ENCODE results near the gene RNU6-8.

Gene RNU6-8

GRCh38 chr14:32203928-32204357, 874 bp upstream of the RNU6-8 start:
- DNase-seq = peak; percentile 27

DNA sequence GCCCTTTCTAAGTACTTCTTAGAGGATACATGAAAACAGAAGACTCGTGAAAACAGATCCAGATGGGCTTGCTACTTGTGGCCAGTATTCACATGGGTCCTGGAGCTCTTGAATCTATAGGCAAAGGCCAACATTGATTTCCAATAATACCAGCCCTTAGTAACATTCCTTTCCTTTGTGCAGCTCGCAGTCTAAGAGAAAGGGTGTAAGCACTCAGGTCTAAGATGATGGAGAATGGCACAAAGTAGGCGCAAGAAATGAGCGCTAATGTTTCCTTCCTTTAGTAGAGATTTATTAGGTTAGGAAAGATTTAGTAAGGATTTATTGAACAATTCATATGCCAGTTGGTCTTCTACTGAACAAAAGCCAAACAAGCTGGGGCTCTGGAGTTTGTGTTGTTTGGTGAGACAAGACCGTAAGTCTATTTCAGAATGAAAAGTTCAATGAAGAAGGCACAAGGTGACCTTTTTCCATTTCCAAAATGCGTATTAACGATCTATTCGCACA, 525 bp downstream of the RNU6-8 start:
- DNase-seq = peak; percentile 22

GRCh38 chr14:32201816-32202490, 1.1 kb downstream of the RNU6-8 start, which contains the start of gene RNU6-7:
TSS of gene RNU6-7 (plus strand) at chr14:32202045.
- peak; percentile 47 for DNase-seq

DNA sequence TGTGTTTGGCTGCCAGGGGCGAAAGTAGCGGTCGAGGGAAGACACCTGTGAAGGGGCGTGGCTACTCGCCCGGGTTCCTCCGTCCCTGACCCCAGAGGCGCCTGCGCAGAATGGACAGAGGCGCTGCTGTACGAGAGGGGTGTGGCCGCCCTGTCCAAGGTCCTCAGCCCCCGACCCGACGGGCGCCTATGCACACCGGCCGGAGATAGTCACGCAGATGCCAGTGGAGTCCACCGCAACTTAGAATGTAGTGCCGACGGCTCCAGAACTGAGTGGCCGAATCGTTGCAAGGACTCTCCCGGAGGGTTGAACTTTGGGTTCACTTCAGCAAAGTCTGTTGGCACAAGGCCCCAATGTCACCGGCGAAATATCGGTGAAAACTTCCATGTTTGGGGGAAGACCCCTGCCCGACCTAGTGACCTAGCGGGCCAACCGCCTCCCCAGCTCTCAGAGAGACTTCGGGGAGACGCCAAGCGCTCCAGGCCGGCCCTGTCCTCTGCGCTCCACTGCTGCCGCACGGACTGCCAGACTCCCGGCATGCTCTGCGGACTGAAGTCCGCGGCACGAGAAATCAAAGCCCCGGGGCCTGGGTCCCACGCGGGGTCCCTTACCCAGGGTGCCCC, 1.8 kb downstream of the RNU6-8 start:
- peak; percentile 84 for DNase-seq

DNA sequence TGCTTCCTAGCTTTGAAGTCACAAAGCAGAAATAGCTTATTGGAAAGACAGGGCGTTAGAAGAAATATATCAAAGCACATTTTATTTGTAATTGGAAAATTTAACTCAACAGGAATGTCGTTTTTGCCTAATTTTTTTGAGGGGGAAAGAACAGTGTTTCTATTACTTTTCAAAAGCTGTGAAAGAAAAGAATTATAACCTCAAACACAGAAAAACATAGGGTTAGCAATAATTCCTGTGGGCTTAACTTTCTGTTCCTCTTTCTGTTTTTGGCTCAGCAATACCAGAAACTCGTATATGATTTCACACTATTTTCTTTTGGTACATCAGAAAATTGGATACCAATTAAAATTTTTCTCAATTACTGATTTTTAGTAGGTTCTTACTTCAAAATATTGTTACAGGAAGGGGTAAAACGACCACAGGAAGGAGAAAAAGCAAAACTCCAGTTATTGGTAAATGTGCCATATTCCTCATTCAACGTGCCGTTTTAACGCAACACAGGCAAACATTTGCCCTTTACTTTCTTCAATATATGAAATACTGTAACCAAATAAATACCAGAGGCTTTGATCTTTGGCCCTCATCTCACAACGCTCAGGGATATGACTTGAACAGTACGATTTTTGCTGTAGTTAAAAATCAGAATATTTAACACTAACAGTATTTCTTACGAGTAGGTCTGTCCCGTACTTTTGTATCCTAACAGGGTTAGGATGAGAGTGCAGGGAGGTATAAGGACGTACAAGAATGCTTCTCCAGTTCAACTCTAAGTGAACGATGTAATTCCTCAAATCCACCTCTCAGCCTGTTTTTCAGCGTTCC, 2.5 kb downstream of the RNU6-8 start:
- peak; percentile 15 for DNase-seq

DNA sequence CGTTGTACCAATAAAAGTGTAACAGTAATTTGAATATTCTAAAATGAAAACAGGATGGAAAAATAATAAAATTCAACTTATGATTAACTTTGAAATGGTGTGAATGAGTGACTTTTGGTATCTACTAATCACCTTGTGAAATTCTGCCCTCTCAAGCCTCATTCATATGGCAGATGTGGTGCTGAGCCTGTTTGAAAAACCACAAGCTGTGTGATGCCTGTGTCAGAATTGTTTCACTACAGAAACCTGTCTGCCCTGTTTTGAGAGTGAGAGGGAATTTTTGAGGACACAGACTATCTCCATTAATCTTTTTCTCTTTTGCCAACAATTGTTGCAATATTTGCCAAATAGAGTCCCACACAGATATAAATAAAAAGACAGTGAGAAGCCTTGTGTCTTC, 5.2 kb downstream of the RNU6-8 start:
- DNase-seq = no peak

DNA sequence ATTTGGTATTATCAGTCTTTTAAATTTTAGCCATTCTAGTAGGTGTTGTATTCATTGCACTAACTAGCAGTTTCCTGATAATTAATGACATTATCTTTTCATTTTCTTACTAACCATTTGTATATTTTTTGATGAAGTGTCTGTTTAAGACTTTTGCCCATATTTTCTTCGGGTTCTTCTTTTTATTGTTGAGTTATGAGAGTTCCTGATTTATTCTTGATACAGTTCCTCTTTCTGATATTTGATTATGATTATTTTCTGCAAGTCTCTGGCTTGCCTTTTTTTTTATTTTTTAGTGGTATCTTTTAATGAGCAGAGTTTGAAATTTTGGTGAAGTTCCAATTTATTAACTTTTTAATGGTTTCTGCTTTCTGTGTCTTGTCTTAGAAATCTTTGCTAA, 7.4 kb downstream of the RNU6-8 start:
- DNase-seq = no peak

DNA sequence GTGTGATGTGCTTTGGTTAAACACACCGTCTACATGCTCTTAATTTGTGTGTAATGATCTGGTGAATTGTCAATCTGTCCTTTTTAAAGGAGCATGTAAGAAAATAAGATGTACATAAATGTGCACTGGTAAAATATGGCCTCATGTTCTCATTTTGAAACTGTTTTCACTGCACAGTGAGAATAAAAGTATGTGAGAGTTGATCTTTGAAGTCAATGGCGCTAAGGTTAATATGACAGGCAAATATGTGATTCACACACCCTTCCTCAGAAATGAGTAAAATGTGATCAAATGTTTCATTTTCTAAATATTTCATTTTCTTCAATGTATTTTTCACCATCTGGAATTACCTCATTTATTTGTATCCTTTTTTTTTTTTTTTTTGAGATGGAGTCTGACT, 9.5 kb downstream of the RNU6-8 start:
- no peak for DNase-seq

- no peak for DNase-seq
These were observed 10.2 kb downstream of the RNU6-8 start for GRCh38 chr14:32192712-32193373.

DNA sequence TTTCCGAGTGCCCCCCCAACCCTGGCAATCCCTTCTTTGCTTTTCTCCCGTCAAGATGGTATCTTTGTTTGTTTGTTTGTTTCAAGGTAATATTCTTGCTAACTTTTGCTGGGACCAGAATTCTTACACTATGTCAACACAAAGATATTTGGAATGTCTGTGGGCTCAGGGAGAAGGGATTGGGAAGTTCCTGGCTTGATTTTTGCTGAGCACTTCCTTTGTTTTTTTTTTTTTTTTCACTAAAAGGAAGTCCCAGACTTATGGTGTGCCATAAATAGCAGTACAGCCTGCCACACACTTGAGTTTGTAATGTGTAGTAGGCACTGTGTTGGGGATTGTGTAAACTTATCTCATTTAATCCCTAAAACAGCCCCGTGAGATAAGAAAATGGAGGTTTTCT, 12.4 kb downstream of the RNU6-8 start:
- DNase-seq = no peak

- no peak for DNase-seq
These were observed 13.3 kb downstream of the RNU6-8 start for GRCh38 chr14:32189811-32190210.

DNA sequence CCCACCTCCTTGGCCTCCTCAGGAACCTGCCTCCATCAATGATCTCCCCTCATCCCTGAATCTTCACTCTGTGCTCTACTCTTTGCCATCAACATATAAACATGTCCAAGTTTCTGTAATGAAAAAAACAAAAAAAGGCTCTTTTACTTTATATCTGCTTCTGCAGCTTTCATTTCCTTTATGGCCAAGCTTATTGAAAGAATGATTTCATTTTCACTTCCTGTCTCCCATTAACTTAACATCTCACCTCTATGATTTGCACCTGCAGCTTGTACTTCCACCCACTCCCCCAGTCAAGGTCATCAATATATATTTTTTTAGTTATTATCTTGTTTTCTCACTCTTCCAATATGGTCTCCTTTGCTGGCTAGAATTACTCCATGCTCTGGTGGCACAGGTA, 16.8 kb downstream of the RNU6-8 start:
- no peak for DNase-seq

GRCh38 chr14:32185097-32185496, 18.0 kb downstream of the RNU6-8 start:
- no peak for DNase-seq

DNA sequence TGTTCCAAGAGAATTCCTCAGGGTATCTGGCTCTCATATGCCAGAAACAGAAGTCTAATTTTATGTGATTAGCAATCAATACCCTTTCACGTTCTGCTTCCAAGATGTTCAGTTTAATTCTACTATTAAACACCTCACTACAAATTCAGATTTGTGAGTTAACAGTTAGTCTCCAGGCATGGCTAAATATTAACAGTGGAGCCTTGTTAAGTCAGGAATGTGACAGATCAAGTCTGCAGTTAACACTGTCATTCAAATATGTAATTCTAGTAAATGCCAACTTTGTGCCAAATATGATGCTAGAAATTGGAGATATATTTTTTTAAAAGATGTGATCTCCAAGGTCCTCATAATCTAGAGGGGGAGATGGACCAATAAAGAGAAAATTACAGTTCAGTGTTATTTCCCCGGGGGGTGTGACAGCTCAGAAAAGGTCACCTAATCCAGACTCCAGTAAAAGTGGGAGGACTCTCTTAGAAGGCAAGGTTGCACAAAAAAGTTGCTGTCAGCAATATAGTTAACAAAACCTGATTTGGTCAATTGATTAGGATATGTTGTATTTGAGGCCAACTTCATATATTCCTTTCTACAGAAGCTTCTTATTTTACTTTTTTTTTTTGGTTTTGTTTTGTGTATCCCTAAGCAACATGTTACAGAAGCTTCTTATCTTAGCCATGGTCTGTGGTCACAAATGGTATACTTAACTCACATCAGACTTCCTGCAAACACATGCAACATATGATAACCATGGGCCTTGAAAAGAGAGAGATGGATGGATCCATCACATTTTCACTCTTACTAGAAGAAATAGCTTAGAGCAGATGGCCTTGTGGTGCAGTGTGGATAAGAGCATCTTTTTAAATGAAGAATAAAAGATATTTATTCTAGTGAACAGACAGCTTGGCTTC, 19.7 kb downstream of the RNU6-8 start:
- peak; percentile 63 for DNase-seq

GRCh38 chr14:32171469-32171868, 31.6 kb downstream of the RNU6-8 start:
- no peak for DNase-seq

GRCh38 chr14:32169191-32169590, 33.9 kb downstream of the RNU6-8 start:
- DNase-seq = peak; percentile 84

DNA sequence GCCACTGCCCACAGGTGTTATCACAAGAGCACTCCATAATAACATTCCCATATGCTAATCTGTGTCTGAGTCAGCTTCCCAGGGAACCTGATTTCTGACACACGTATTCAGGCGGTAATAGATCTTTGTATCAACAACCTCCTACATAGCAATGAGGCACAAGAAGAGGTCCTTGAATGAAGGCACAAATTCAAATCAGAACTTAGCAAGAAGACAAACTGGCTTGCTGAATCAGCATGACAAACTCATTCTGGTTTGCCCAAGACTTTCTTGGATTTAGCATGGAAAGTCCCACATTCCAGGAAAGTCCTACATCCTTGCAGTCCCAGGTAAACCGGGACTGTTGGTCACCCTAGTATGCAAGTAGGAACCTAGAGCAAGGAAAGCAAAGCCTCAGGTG, 35.2 kb downstream of the RNU6-8 start:
- DNase-seq = no peak

GRCh38 chr14:32166924-32167323, 36.1 kb downstream of the RNU6-8 start:
- DNase-seq = no peak

GRCh38 chr14:32166029-32166428, 37.0 kb downstream of the RNU6-8 start:
- DNase-seq = no peak

All from hematopoietic multipotent progenitor cell treated with erythropoietin and hydrocortisone succinate and interleukin-3 and kit ligand, for 4 days (in vitro differentiated cells).